HepG2 (cell line): ENCODE measurements around the gene FSCN2.
A peak's percentile ranks its signal among the peaks of the same experiment; 100 is the strongest.

Experiments
- EZH2 ChIP-seq: conservative IDR thresholded peaks from 2 replicates; pipeline ENCODE4 v1.6.1; 2012; ENCODE audit warnings: mild to moderate bottlenecking, low read depth, low read length, moderate library complexity
- NR2F2 ChIP-seq: IDR thresholded peaks from 2 replicates; pipeline ENCODE4 v1.6.1; 2012; ENCODE audit warnings: low read depth, inconsistent platforms, borderline replicate concordance
- TAF1 ChIP-seq: sonication (generic); formaldehyde crosslinking; IDR thresholded peaks from 2 replicates; pipeline ENCODE4 v1.4.0; 2020; ENCODE audit warnings: missing genetic modification reagents
- ZNF331 ChIP-seq: sonication (generic); formaldehyde crosslinking; IDR thresholded peaks from 2 replicates; pipeline ENCODE4 v1.4.0; 2020; ENCODE audit warnings: missing genetic modification reagents
- TF ChIP-seq, protein P1 (sequence below): sonication (generic); formaldehyde crosslinking; IDR thresholded peaks from 2 replicates; pipeline ENCODE4 v1.5.0; 2020; ENCODE audit warnings: mild to moderate bottlenecking, missing genetic modification reagents, moderate library complexity
- TF ChIP-seq, protein P2 (sequence below): sonication (generic); formaldehyde crosslinking; IDR thresholded peaks from 2 replicates; pipeline ENCODE4 v1.9.0; 2021; ENCODE audit warnings: missing genetic modification reagents, borderline replicate concordance

DNA sequence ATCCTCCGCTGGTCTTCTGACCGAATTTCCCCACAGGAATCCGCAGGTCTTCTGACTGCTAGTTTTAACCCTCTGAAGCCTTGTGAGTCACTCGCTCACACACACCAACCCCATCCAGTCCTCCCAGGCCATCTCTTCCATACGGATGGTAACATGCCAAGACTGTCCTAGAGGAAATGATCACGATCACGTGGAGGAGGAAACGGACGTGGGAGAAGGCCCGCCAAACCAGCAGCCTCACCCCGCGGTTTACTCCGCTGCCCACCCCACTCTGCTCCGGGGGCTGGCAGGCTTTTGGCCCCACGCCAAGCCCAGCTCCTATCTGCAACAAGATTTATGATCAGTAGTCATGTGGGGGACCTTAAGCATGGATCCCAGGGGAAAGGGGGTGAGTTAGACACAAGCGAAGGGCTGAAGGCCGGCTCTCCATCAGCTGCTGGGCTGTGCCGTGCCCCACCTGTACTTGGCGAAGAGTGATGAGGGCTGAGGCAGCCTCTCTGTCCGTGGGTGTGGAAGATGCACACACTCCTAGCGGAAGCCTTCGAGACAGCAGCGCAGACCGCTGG lies 25.5 kb downstream of the FSCN2 start:
- TF ChIP-seq, protein P1, sequence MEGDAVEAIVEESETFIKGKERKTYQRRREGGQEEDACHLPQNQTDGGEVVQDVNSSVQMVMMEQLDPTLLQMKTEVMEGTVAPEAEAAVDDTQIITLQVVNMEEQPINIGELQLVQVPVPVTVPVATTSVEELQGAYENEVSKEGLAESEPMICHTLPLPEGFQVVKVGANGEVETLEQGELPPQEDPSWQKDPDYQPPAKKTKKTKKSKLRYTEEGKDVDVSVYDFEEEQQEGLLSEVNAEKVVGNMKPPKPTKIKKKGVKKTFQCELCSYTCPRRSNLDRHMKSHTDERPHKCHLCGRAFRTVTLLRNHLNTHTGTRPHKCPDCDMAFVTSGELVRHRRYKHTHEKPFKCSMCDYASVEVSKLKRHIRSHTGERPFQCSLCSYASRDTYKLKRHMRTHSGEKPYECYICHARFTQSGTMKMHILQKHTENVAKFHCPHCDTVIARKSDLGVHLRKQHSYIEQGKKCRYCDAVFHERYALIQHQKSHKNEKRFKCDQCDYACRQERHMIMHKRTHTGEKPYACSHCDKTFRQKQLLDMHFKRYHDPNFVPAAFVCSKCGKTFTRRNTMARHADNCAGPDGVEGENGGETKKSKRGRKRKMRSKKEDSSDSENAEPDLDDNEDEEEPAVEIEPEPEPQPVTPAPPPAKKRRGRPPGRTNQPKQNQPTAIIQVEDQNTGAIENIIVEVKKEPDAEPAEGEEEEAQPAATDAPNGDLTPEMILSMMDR (CRISPR knock-in tag) = no peak
- TF ChIP-seq NR2F2 (no peak), TAF1 (CRISPR knock-in tag) (no peak), EZH2 (no peak), ZNF331 (CRISPR knock-in tag) (0 out of 2 replicates have a peak, but pooled peaks have one; percentile 12)
- TF ChIP-seq, protein P2, sequence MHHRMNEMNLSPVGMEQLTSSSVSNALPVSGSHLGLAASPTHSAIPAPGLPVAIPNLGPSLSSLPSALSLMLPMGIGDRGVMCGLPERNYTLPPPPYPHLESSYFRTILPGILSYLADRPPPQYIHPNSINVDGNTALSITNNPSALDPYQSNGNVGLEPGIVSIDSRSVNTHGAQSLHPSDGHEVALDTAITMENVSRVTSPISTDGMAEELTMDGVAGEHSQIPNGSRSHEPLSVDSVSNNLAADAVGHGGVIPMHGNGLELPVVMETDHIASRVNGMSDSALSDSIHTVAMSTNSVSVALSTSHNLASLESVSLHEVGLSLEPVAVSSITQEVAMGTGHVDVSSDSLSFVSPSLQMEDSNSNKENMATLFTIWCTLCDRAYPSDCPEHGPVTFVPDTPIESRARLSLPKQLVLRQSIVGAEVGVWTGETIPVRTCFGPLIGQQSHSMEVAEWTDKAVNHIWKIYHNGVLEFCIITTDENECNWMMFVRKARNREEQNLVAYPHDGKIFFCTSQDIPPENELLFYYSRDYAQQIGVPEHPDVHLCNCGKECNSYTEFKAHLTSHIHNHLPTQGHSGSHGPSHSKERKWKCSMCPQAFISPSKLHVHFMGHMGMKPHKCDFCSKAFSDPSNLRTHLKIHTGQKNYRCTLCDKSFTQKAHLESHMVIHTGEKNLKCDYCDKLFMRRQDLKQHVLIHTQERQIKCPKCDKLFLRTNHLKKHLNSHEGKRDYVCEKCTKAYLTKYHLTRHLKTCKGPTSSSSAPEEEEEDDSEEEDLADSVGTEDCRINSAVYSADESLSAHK (CRISPR knock-in tag) = no peak
